Measurements from ENCODE around the gene COL28A1.

The COL28A1 gene

GRCh38 chr7:7424151-7424873 is 111.4 kb downstream of the COL28A1 start:
- H3K4me1 ChIP-seq (ENCODE audit: insufficient read depth, low read length, poor library complexity, severe bottlenecking), result peaks cover 7% of the 10 kb centered on the region
- TF ChIP-seq EZH2phosphoT487 (IDR thresholded peaks at IDR 0.05; ENCODE audit: borderline replicate concordance), result no peak
- TF ChIP-seq, protein P1, sequence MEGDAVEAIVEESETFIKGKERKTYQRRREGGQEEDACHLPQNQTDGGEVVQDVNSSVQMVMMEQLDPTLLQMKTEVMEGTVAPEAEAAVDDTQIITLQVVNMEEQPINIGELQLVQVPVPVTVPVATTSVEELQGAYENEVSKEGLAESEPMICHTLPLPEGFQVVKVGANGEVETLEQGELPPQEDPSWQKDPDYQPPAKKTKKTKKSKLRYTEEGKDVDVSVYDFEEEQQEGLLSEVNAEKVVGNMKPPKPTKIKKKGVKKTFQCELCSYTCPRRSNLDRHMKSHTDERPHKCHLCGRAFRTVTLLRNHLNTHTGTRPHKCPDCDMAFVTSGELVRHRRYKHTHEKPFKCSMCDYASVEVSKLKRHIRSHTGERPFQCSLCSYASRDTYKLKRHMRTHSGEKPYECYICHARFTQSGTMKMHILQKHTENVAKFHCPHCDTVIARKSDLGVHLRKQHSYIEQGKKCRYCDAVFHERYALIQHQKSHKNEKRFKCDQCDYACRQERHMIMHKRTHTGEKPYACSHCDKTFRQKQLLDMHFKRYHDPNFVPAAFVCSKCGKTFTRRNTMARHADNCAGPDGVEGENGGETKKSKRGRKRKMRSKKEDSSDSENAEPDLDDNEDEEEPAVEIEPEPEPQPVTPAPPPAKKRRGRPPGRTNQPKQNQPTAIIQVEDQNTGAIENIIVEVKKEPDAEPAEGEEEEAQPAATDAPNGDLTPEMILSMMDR (conservative IDR thresholded peaks at IDR 0.05; ENCODE audit: low read length), result peak; percentile 90
- H2AFZ ChIP-seq (ENCODE audit: low read length), result peak overlapping the region; percentile 97
- no peaks in the 10 kb centered on the region for H3K9me2 ChIP-seq (replicated peaks; ENCODE audit: low read depth, low read length)
- H3K27me3 ChIP-seq (ENCODE audit: insufficient read depth, low read length, poor library complexity, severe bottlenecking), result no peaks in the 10 kb centered on the region
- no peaks in the 10 kb centered on the region for H3K9me3 ChIP-seq (ENCODE audit: insufficient read depth, low read depth, low read length)
- H3K79me2 ChIP-seq (ENCODE audit: insufficient read depth, low read length), result no peaks in the 10 kb centered on the region
- peak overlapping the region; percentile 63 for H3K9ac ChIP-seq (ENCODE audit: low read depth, low read length, poor library complexity, severe bottlenecking)
- H3K4me2 ChIP-seq (ENCODE audit: low read depth, low read length, poor library complexity, severe bottlenecking), result peak overlapping the region; percentile 72
- H3F3A ChIP-seq (ENCODE audit: low read depth), result no peaks in the 10 kb centered on the region
- no peaks in the 10 kb centered on the region for H4K20me1 ChIP-seq (ENCODE audit: insufficient read depth, low read length, poor library complexity, severe bottlenecking)
- peak overlapping the region; percentile 76 for H3K4me3 ChIP-seq (ENCODE audit: low read length, poor library complexity, severe bottlenecking)
- H3K36me3 ChIP-seq (ENCODE audit: insufficient read depth, low read length), result no peaks in the 10 kb centered on the region

GRCh38 chr7:7422641-7423040 is 113.0 kb downstream of the COL28A1 start:
- Histone ChIP-seq H3K4me1 (ENCODE audit: insufficient read depth, low read length, poor library complexity, severe bottlenecking) (peaks cover 7% of the 10 kb centered on the region), H3K9ac (ENCODE audit: low read depth, low read length, poor library complexity, severe bottlenecking) (no peak overlapping the region), H3F3A (ENCODE audit: low read depth) (no peaks in the 10 kb centered on the region), H3K79me2 (ENCODE audit: insufficient read depth, low read length) (no peaks in the 10 kb centered on the region), H3K9me2 (replicated peaks; ENCODE audit: low read depth, low read length) (no peaks in the 10 kb centered on the region), H3K27me3 (ENCODE audit: insufficient read depth, low read length, poor library complexity, severe bottlenecking) (no peaks in the 10 kb centered on the region), H3K36me3 (ENCODE audit: insufficient read depth, low read length) (no peaks in the 10 kb centered on the region), H3K4me3 (ENCODE audit: low read length, poor library complexity, severe bottlenecking) (no peak overlapping the region), H2AFZ (ENCODE audit: low read length) (no peak overlapping the region), H4K20me1 (ENCODE audit: insufficient read depth, low read length, poor library complexity, severe bottlenecking) (no peaks in the 10 kb centered on the region), H3K4me2 (ENCODE audit: low read depth, low read length, poor library complexity, severe bottlenecking) (no peak overlapping the region), H3K9me3 (ENCODE audit: insufficient read depth, low read depth, low read length) (no peaks in the 10 kb centered on the region)
- TF ChIP-seq, protein P1 (conservative IDR thresholded peaks at IDR 0.05; ENCODE audit: low read length), result no peak
- no peak for TF ChIP-seq EZH2phosphoT487 (IDR thresholded peaks at IDR 0.05; ENCODE audit: borderline replicate concordance)

GRCh38 chr7:7421826-7422225 is 113.8 kb downstream of the COL28A1 start:
- Histone ChIP-seq H2AFZ (ENCODE audit: low read length) (no peak overlapping the region), H3F3A (ENCODE audit: low read depth) (no peaks in the 10 kb centered on the region), H3K9ac (ENCODE audit: low read depth, low read length, poor library complexity, severe bottlenecking) (no peak overlapping the region)

More at GRCh38 chr7:7421826-7422225, 113.8 kb downstream of the COL28A1 start:
- no peaks in the 10 kb centered on the region for H3K9me2 ChIP-seq (replicated peaks; ENCODE audit: low read depth, low read length)
- no peaks in the 10 kb centered on the region for H3K79me2 ChIP-seq (ENCODE audit: insufficient read depth, low read length)
- H3K9me3 ChIP-seq (ENCODE audit: insufficient read depth, low read depth, low read length), result no peaks in the 10 kb centered on the region
- H3K36me3 ChIP-seq (ENCODE audit: insufficient read depth, low read length), result no peaks in the 10 kb centered on the region
- H3K27me3 ChIP-seq (ENCODE audit: insufficient read depth, low read length, poor library complexity, severe bottlenecking), result no peaks in the 10 kb centered on the region
- H3K4me3 ChIP-seq (ENCODE audit: low read length, poor library complexity, severe bottlenecking), result no peak overlapping the region
- TF ChIP-seq EZH2phosphoT487 (IDR thresholded peaks at IDR 0.05; ENCODE audit: borderline replicate concordance), result no peak
- TF ChIP-seq, protein P1 (conservative IDR thresholded peaks at IDR 0.05; ENCODE audit: low read length), result no peak
- no peak overlapping the region for H3K4me2 ChIP-seq (ENCODE audit: low read depth, low read length, poor library complexity, severe bottlenecking)
- no peaks in the 10 kb centered on the region for H4K20me1 ChIP-seq (ENCODE audit: insufficient read depth, low read length, poor library complexity, severe bottlenecking)
- peaks cover 7% of the 10 kb centered on the region for H3K4me1 ChIP-seq (ENCODE audit: insufficient read depth, low read length, poor library complexity, severe bottlenecking)
